Lower leg skin (tissue), 4 donors: ENCODE results near the gene REEP1. TPM values are rescaled to one million over a fixed set of nuclear protein-coding genes. Genes with fewer than 3 reads are reported as not detected.

ENCODE experiments used
- DNase-seq, 2 donors: peaks; one replicate each; pipeline ENCODE4 v3.0.0-alpha.2; 2019; ENCODE audit warnings: low spot score in 2 of 2
- H3K4me3 ChIP-seq: fragments of 200-600 bp; sonication (generic); 2 replicates; pipeline ENCODE4 v1.5.1; 2017; ENCODE audit warnings: mild to moderate bottlenecking, low read depth; ENCODE audit not compliant: poor library complexity, severe bottlenecking
- POLR2A ChIP-seq, 2 donors: fragments of 450-650 bp; IDR thresholded peaks; one replicate each; pipeline ENCODE4 v1.6.1; 2016 to 2017; ENCODE audit warnings: antibody characterized with exemption in 2 of 2, mild to moderate bottlenecking in 1 of 2, moderate library complexity in 1 of 2
- WGBS, 2 donors: methylation state at CpG; one replicate each; pipeline ENCODE4 v1.1.5; 2018; 5-methylcytosine and 5-hydroxymethylcytosine counted together
- intact Hi-C: fragments of 100-400 bp; cut with DNase I; formaldehyde crosslinking; loops from one replicate; pipeline ENCODE4 v1.15.0; 2023; ENCODE audit warnings: low total_unique reads
- total RNA-seq, 4 donors: library from RNA; depleted of rRNA; stranded (reverse); fragments of >200 nt; gene quantifications; one replicate each; pipeline ENCODE4 v1.1.0, GENCODE V29; 2016
- TF ChIP-seq, protein P1 (sequence below), 3 donors: fragments of 450-650 bp; IDR thresholded peaks; one replicate each; pipeline ENCODE4 v1.5.1; 2016; ENCODE audit warnings: antibody characterized with exemption in 3 of 3, mild to moderate bottlenecking in 3 of 3, moderate library complexity in 2 of 3

Gene REEP1
- total RNA-seq, 4 donors from 2014 or later = 0.04 to 4.3 (median 2.0) TPM

- intact Hi-C loops = no loop called here
- H3K4me3 ChIP-seq = no peak overlapping the region
- no peak for DNase-seq
- TF ChIP-seq POLR2A (IDR thresholded peaks at IDR 0.05) = no peak
- TF ChIP-seq, protein P1, sequence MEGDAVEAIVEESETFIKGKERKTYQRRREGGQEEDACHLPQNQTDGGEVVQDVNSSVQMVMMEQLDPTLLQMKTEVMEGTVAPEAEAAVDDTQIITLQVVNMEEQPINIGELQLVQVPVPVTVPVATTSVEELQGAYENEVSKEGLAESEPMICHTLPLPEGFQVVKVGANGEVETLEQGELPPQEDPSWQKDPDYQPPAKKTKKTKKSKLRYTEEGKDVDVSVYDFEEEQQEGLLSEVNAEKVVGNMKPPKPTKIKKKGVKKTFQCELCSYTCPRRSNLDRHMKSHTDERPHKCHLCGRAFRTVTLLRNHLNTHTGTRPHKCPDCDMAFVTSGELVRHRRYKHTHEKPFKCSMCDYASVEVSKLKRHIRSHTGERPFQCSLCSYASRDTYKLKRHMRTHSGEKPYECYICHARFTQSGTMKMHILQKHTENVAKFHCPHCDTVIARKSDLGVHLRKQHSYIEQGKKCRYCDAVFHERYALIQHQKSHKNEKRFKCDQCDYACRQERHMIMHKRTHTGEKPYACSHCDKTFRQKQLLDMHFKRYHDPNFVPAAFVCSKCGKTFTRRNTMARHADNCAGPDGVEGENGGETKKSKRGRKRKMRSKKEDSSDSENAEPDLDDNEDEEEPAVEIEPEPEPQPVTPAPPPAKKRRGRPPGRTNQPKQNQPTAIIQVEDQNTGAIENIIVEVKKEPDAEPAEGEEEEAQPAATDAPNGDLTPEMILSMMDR (IDR thresholded peaks at IDR 0.05) = no peak
- WGBS, 2 donors = 54 to 68% methylated on average over 5 of the region's 5 CpGs
Observed at GRCh38 chr2:86221066-86221684, 116.3 kb downstream of the REEP1 start.

DNA sequence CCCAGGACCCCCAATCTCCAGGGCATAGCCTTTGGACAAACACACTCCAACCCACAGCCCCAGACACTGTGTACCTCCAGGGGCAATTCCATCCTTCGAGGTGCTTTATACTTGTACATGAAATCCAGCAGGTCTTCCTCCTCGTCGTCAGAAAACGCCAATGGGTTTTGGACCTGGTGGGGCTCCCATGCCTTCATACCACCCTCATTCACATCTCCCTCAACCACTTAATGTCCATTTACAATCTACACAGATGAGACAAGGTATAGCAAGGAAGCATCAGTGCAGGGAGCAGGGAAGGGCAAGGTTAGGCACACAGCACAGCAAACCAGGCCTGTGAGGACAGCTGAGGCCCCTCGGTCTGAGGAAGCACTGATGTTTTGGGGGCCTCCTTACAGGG, 117.5 kb downstream of the REEP1 start:
- DNase-seq = peak in 1 of 2 donors; percentile 18
- intact Hi-C loops = no loop called here
- WGBS, 2 donors = 88 to 91% methylated on average over 5 of the region's 5 CpGs

GRCh38 chr2:86218124-86218523, 119.3 kb downstream of the REEP1 start:
- DNase-seq = no peak
- TF ChIP-seq POLR2A (IDR thresholded peaks at IDR 0.05) = no peak
- TF ChIP-seq, protein P1 (IDR thresholded peaks at IDR 0.05) = no peak
- no peak overlapping the region for H3K4me3 ChIP-seq
- intact Hi-C loops = no loop called here
- WGBS, 2 donors = 89 to 93% methylated on average over 4 of the region's 4 CpGs

More for the DNA sequence above, 117.5 kb downstream of the REEP1 start:
- H3K4me3 ChIP-seq = no peak overlapping the region
- TF ChIP-seq POLR2A (IDR thresholded peaks at IDR 0.05) = no peak
- TF ChIP-seq, protein P1 (IDR thresholded peaks at IDR 0.05) = no peak

DNA sequence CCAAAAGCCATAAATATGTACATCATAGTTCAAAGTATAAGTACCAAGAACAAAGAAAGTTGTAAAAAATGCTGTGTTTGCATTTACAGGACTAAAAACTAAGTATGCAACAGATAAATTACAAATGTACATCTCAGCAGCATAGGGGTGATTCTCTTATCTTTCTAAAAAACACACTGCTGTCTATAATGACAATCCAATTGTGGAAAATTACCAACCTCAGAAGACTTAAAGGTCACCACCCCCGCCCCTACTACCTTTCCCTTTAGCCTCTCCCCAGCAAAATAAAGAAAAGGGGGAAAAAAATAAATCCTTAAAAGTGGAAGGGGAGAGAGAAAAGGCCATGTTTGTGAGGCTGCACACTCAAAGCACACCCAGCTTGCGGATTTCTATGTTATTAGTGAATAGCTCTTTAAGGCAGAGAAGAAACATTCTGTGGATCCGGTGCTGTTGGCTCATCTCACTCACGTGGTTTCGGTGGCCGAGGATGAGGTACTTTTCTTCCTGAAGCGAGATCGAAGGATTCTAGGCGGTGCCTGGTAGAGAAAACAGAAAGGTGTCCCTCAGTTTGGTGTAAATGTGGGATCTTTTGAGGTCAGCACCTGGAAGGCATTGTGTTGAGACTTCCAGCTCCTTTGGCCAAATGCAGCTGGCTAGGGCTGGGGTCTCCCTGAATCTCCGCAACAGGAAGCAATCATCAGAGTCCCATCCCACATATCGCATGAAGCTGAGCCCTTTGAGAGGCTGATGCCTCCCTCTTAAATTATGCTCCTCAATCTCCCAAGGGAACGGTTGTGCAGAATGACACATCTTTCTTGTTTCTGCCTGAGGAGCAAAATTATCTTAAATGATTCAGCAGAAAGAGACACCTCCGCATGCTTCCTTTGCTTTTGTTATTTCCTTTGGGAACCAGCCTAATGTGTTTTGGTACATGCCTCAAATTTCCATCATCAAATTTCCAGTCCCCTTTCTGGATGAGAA, 120.6 kb downstream of the REEP1 start:
- no peak overlapping the region for H3K4me3 ChIP-seq
- intact Hi-C loops = no loop called here
- 59 to 63% methylated on average over 13 of the region's 13 CpGs for WGBS, 2 donors
- TF ChIP-seq POLR2A (IDR thresholded peaks at IDR 0.05) = no peak
- TF ChIP-seq, protein P1 (IDR thresholded peaks at IDR 0.05) = no peak
- no peak for DNase-seq

DNA sequence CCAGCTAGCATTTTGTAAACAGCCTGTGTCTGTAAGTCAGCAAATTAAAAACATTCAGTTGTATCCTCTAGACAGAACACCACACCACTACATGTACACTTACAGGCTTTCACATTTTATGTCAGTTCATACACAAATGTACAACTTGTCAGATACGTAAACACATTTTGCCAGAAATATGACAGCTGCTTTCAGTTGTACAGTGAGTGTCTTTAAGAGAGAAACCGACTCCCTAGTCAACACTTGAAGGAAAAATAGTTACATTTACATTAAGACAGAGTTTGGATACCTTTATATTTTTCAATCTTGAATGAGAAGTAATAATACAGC, 123.0 kb downstream of the REEP1 start:
- H3K4me3 ChIP-seq = no peak overlapping the region
- no peak for TF ChIP-seq POLR2A (IDR thresholded peaks at IDR 0.05)
- TF ChIP-seq, protein P1 (IDR thresholded peaks at IDR 0.05) = no peak
- intact Hi-C loops = no loop called here
- no peak for DNase-seq
- 89 to 91% methylated on average over 2 of the region's 2 CpGs for WGBS, 2 donors
